ENCODE measurements around the gene NOS1. TPM values are rescaled to one million over a fixed set of nuclear protein-coding genes. Genes with fewer than 3 reads are reported as not detected.

NOS1 gene
- total and polyA plus RNA-seq, 2 donors (not counting 1 experiment from before 2014, with no cell fraction given) = under 0.01 TPM; not detected in 1

GRCh38 chr12:117178745-117179144, 182.7 kb downstream of the NOS1 start:
- Histone ChIP-seq H3K9ac (ENCODE audit: insufficient read depth, low read length) (no peak overlapping the region), H3K4me2 (ENCODE audit: extremely low read depth, insufficient read depth, low read length) (no peak overlapping the region), H4K20me1 (ENCODE audit: control insufficient read depth, extremely low read depth, insufficient read depth, low read length) (no peaks in the 10 kb centered on the region), H3K36me3 (ENCODE audit: control insufficient read depth, insufficient read depth, low read length) (peaks cover 5% of the 10 kb centered on the region), H3K27ac (ENCODE audit: insufficient read depth, low read length) (no peak overlapping the region), H3K9me3 (ENCODE audit: control insufficient read depth, insufficient read depth, low read depth, low read length) (no peaks in the 10 kb centered on the region), H3K79me2 (ENCODE audit: control insufficient read depth, insufficient read depth, low read length) (no peaks in the 10 kb centered on the region), H2AFZ (ENCODE audit: low read length) (no peak overlapping the region), H3K27me3 (ENCODE audit: control insufficient read depth, insufficient read depth, low read length) (no peaks in the 10 kb centered on the region), H3K4me1 (ENCODE audit: control insufficient read depth, extremely low read depth, insufficient read depth, low read length) (no peaks in the 10 kb centered on the region), H3K4me3 (replicated peaks in 1 of 4; ENCODE audit: control extremely low read depth in 1 of 4, insufficient read depth in 1 of 4, low read depth in 3 of 4, low read length in 4 of 4) (no peak overlapping the region)
- DNase-seq (ENCODE audit: low read depth in 2 of 2) = no peak
- no peak for TF ChIP-seq CTCF (conservative IDR thresholded peaks at IDR 0.05 in 1 of 2, IDR thresholded peaks at IDR 0.05 in 1 of 2; ENCODE audit: low read depth in 1 of 2, low read length in 2 of 2)
- TF ChIP-seq EZH2 (IDR thresholded peaks at IDR 0.05; ENCODE audit: low read length, missing control alignments) = no peak

GRCh38 chr12:117178301-117178700, 183.1 kb downstream of the NOS1 start:
- no peak overlapping the region for H3K27ac ChIP-seq (ENCODE audit: insufficient read depth, low read length)
- H3K79me2 ChIP-seq (ENCODE audit: control insufficient read depth, insufficient read depth, low read length) = no peaks in the 10 kb centered on the region
- peaks cover 3% of the 10 kb centered on the region for H3K36me3 ChIP-seq (ENCODE audit: control insufficient read depth, insufficient read depth, low read length)
- no peak for DNase-seq (ENCODE audit: low read depth in 2 of 2)
- no peaks in the 10 kb centered on the region for H3K9me3 ChIP-seq (ENCODE audit: control insufficient read depth, insufficient read depth, low read depth, low read length)
- no peaks in the 10 kb centered on the region for H4K20me1 ChIP-seq (ENCODE audit: control insufficient read depth, extremely low read depth, insufficient read depth, low read length)
- no peak overlapping the region for H2AFZ ChIP-seq (ENCODE audit: low read length)
- no peaks in the 10 kb centered on the region for H3K4me1 ChIP-seq (ENCODE audit: control insufficient read depth, extremely low read depth, insufficient read depth, low read length)
- no peaks in the 10 kb centered on the region for H3K27me3 ChIP-seq (ENCODE audit: control insufficient read depth, insufficient read depth, low read length)
- no peak overlapping the region for H3K9ac ChIP-seq (ENCODE audit: insufficient read depth, low read length)
- no peak overlapping the region for H3K4me2 ChIP-seq (ENCODE audit: extremely low read depth, insufficient read depth, low read length)
- TF ChIP-seq CTCF (conservative IDR thresholded peaks at IDR 0.05 in 1 of 2, IDR thresholded peaks at IDR 0.05 in 1 of 2; ENCODE audit: low read depth in 1 of 2, low read length in 2 of 2) (no peak), EZH2 (IDR thresholded peaks at IDR 0.05; ENCODE audit: low read length, missing control alignments) (no peak)
- H3K4me3 ChIP-seq (replicated peaks in 1 of 4; ENCODE audit: control extremely low read depth in 1 of 4, insufficient read depth in 1 of 4, low read depth in 3 of 4, low read length in 4 of 4) = no peak overlapping the region

GRCh38 chr12:117172168-117172567, 189.3 kb downstream of the NOS1 start:
- no peak overlapping the region for H3K27ac ChIP-seq (ENCODE audit: insufficient read depth, low read length)
- H3K4me2 ChIP-seq (ENCODE audit: extremely low read depth, insufficient read depth, low read length) = no peak overlapping the region
- no peak for TF ChIP-seq CTCF (conservative IDR thresholded peaks at IDR 0.05 in 1 of 2, IDR thresholded peaks at IDR 0.05 in 1 of 2; ENCODE audit: low read depth in 1 of 2, low read length in 2 of 2)
- no peak for TF ChIP-seq EZH2 (IDR thresholded peaks at IDR 0.05; ENCODE audit: low read length, missing control alignments)
- no peak overlapping the region for H3K4me3 ChIP-seq (replicated peaks in 1 of 4; ENCODE audit: control extremely low read depth in 1 of 4, insufficient read depth in 1 of 4, low read depth in 3 of 4, low read length in 4 of 4)
- H3K36me3 ChIP-seq (ENCODE audit: control insufficient read depth, insufficient read depth, low read length) = peaks cover 12% of the 10 kb centered on the region
- H3K27me3 ChIP-seq (ENCODE audit: control insufficient read depth, insufficient read depth, low read length) = no peaks in the 10 kb centered on the region
- H4K20me1 ChIP-seq (ENCODE audit: control insufficient read depth, extremely low read depth, insufficient read depth, low read length) = no peaks in the 10 kb centered on the region
- no peak overlapping the region for H2AFZ ChIP-seq (ENCODE audit: low read length)
- no peaks in the 10 kb centered on the region for H3K4me1 ChIP-seq (ENCODE audit: control insufficient read depth, extremely low read depth, insufficient read depth, low read length)
- no peak for DNase-seq (ENCODE audit: low read depth in 2 of 2)
- H3K9ac ChIP-seq (ENCODE audit: insufficient read depth, low read length) = no peak overlapping the region
- no peaks in the 10 kb centered on the region for H3K79me2 ChIP-seq (ENCODE audit: control insufficient read depth, insufficient read depth, low read length)
- H3K9me3 ChIP-seq (ENCODE audit: control insufficient read depth, insufficient read depth, low read depth, low read length) = no peaks in the 10 kb centered on the region

All from fibroblast of lung (primary cell).